ENCODE data around the gene ZNF609. TPM values are rescaled to one million over a fixed set of nuclear protein-coding genes. Genes with fewer than 3 reads are reported as not detected.
"Not testable (repeated sequence)": the region's sequence is repeated elsewhere in the genome, so short reads cannot be mapped to it uniquely, and the experiment has no call there.

ZNF609 gene
- total and polyA plus RNA-seq, 8 donors: 4.2 to 25.2 (median 13.1) TPM

DNA sequence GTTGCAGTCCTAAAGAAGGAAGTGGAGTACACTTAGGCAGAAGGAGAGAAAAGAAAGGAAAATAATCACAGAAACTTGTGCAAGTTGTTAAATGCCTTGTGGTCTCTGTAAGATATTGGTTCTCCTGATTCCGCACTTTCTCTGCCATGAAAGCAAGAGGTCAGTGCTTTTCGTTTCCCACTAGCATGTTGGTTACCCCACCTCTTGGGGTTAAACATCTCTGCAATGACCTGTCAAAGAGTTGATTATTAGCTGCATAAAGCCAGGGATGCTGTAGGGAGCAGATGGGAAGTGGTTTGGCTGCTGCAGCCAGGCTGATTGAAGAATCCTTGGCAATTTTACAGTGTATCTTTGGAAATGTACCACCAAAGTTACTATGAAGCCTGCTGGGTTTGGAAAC, 33.3 kb downstream of the ZNF609 start:
- no peak overlapping the region for H3K4me3 ChIP-seq
- H3K4me1 ChIP-seq: no peaks in the 10 kb centered on the region
- H3K9me3 ChIP-seq: no peaks in the 10 kb centered on the region
- WGBS, 2 donors: 79 to 89% methylated on average over 2 of the region's 2 CpGs
- no peak for TF ChIP-seq CTCF (IDR thresholded peaks at IDR 0.05)
- H3K27me3 ChIP-seq: no peaks in the 10 kb centered on the region
- no peak overlapping the region for H3K27ac ChIP-seq
- intact Hi-C loops (cut with DNase I): no loop called here
- no peaks in the 10 kb centered on the region for H3K36me3 ChIP-seq
- no peak for ATAC-seq
- DNase-seq: no peak
- FAIRE-seq: no peak

- intact Hi-C loops (cut with DNase I); H3K9me3 ChIP-seq; H3K4me1 ChIP-seq; DNase-seq; H3K36me3 ChIP-seq; H3K27ac ChIP-seq; H3K4me3 ChIP-seq; FAIRE-seq; H3K27me3 ChIP-seq; ATAC-seq: not testable (repeated sequence)
- 95 to 96% methylated on average over 2 of the region's 2 CpGs for WGBS, 2 donors
Observed at GRCh38 chr15:64495968-64496367, 35.6 kb downstream of the ZNF609 start.

- Histone ChIP-seq H3K4me3 (no peak overlapping the region), H3K27me3 (no peaks in the 10 kb centered on the region), H3K9me3 (no peaks in the 10 kb centered on the region), H3K4me1 (peaks cover 0 to 15% (median 0%) of the 10 kb centered on the region in 3 donors), H3K36me3 (peaks cover 0 to 9% (median 0%) of the 10 kb centered on the region in 3 donors), H3K27ac (no peak overlapping the region)
- no peak for ATAC-seq
- no peak for DNase-seq
- WGBS, 2 donors: 64 to 65% methylated on average over 3 of the region's 3 CpGs
- no peak for TF ChIP-seq CTCF (IDR thresholded peaks at IDR 0.05)
- no peak for FAIRE-seq
- intact Hi-C loops (cut with DNase I): no loop called here
Observed at GRCh38 chr15:64500695-64501395, 40.5 kb downstream of the ZNF609 start.

DNA sequence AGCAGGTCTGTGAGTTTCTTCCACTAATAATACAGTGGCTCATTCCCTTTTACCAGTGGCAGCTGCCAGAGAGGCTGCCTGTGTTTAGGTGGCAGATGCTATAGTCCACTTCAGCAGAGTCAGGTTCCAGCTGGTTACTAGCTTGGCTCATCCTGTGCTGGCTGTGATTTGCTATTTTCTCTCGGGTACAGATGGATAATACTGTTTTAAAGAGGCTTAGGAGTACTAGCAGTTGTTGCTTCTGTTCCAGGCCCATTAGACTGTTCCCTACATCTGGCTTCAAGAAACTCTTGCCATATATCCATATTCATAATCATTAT, 41.0 kb downstream of the ZNF609 start:
- intact Hi-C loops (cut with DNase I): no loop called here
- TF ChIP-seq CTCF (IDR thresholded peaks at IDR 0.05): no peak
- 76 to 96% methylated on average over 1 of the region's 1 CpG for WGBS, 2 donors
- no peak for FAIRE-seq
- Histone ChIP-seq H3K9me3 (no peaks in the 10 kb centered on the region), H3K27ac (no peak overlapping the region), H3K27me3 (no peaks in the 10 kb centered on the region), H3K4me1 (peaks cover 0 to 15% (median 0%) of the 10 kb centered on the region in 3 donors), H3K4me3 (no peak overlapping the region), H3K36me3 (peaks cover 0 to 9% (median 0%) of the 10 kb centered on the region in 3 donors)
- no peak for DNase-seq
- ATAC-seq: peak in 2 of 4 donors; percentile 23 to 35

GRCh38 chr15:64502151-64502550, 41.8 kb downstream of the ZNF609 start:
- Histone ChIP-seq H3K27me3 (no peaks in the 10 kb centered on the region), H3K4me1 (peaks cover 4 to 21% (median 6%) of the 10 kb centered on the region in 3 donors), H3K36me3 (peaks cover 0 to 9% (median 0%) of the 10 kb centered on the region in 3 donors), H3K9me3 (no peaks in the 10 kb centered on the region), H3K4me3 (no peak overlapping the region), H3K27ac (no peak overlapping the region)
- TF ChIP-seq CTCF (IDR thresholded peaks at IDR 0.05): no peak
- ATAC-seq (no peak), FAIRE-seq (no peak), DNase-seq (no peak)
- intact Hi-C loops (cut with DNase I): no loop called here
- 95 to 97% methylated on average over 2 of the region's 2 CpGs for WGBS, 2 donors

Data from pancreas (tissue), 10 donors.